Measurements from ENCODE around the gene B3GNT7. TPM values are rescaled to one million over a fixed set of nuclear protein-coding genes. Genes with fewer than 3 reads are reported as not detected.

Gene B3GNT7
- total and polyA plus RNA-seq, 2 of the 8 experiments (the other 6 are each of a cell fraction or from before 2014, with no cell fraction given): 26.4 to 73.1 TPM

- Histone ChIP-seq H2BK5ac (ENCODE audit: low read depth, low read length) (no peak overlapping the region), H3K23me2 (ENCODE audit: low read depth, low read length) (peaks cover 8% of the 10 kb centered on the region; the same call in 1 of the 2 replicates), H3K56ac (replicated peaks; ENCODE audit: insufficient read length, low read depth, low read length) (no peak overlapping the region), H2BK120ac (replicated peaks; ENCODE audit: low read depth, low read length) (no peak overlapping the region), H3K4me2 (ENCODE audit: insufficient read depth in 1 of 2, low read depth in 2 of 2, low read length in 2 of 2) (no peak overlapping the region), H4K5ac (ENCODE audit: insufficient read length, low read depth, low read length) (no peak overlapping the region), H2BK12ac (ENCODE audit: low read depth, low read length) (no peak overlapping the region), H4K20me1 (replicated peaks in 1 of 2; ENCODE audit: control insufficient read depth in 1 of 2, insufficient read depth in 2 of 2, low read length in 2 of 2) (no peaks in the 10 kb centered on the region), H3K9ac (replicated peaks in 1 of 4; ENCODE audit: extremely low read depth in 1 of 4, low read depth in 3 of 4, low read length in 3 of 4) (no peak overlapping the region), H3K4me1 (replicated peaks in 1 of 4; ENCODE audit: control insufficient read depth in 3 of 4, insufficient read depth in 4 of 4, low read length in 3 of 4) (peaks cover 0 to 9% (median 2%) of the 10 kb centered on the region in 4 experiments; a peak in 6 of 7 replicates), H3K79me1 (ENCODE audit: low read depth, low read length) (no peaks in the 10 kb centered on the region), H3K4me3 (ENCODE audit: extremely low read depth in 1 of 4, insufficient read depth in 2 of 4, low read depth in 3 of 4, low read length in 4 of 4) (no peak overlapping the region), H3K9me3 (ENCODE audit: insufficient read depth in 2 of 2, low read depth in 1 of 2, low read length in 1 of 2) (peaks cover 3% of the 10 kb centered on the region in 2 experiments; a peak in 1 of 4 replicates), H3K4ac (replicated peaks; ENCODE audit: insufficient read length, low read depth, low read length) (no peak overlapping the region), H3K18ac (ENCODE audit: extremely low read depth, low read length) (no peak overlapping the region), H3K79me2 (ENCODE audit: control insufficient read depth in 1 of 2, insufficient read depth in 2 of 2, low read length in 2 of 2) (no peaks in the 10 kb centered on the region), H3K27ac (ENCODE audit: low read depth, low read length) (no peak overlapping the region), H4K91ac (replicated peaks; ENCODE audit: insufficient read length, low read length) (no peak overlapping the region), H2AK5ac (ENCODE audit: low read depth, low read length) (no peak overlapping the region), H3K27me3 (replicated peaks in 1 of 4; ENCODE audit: control insufficient read depth in 3 of 4, extremely low read depth in 1 of 4, insufficient read depth in 3 of 4, low read length in 3 of 4) (no peaks in the 10 kb centered on the region), H3K23ac (ENCODE audit: insufficient read length) (no peak overlapping the region), H3K14ac (ENCODE audit: insufficient read length) (no peak overlapping the region), H2BK15ac (ENCODE audit: low read length) (no peak overlapping the region), H2BK20ac (ENCODE audit: low read length) (no peak overlapping the region), H4K8ac (ENCODE audit: extremely low read depth, insufficient read depth, low read length) (no peak overlapping the region), H2AFZ (ENCODE audit: low read length) (no peak overlapping the region), H3K36me3 (ENCODE audit: control insufficient read depth in 2 of 4, insufficient read depth in 4 of 4, low read length in 3 of 4) (no peaks in the 10 kb centered on the region)
- WGBS, 2 experiments (ENCODE audit: extremely low coverage in 1 of 2, insufficient coverage in 1 of 2, insufficient read length in 1 of 2, insufficient replicate concordance in 2 of 2, low coverage in 1 of 2, low lambda C conversion rate in 2 of 2, missing lambda C conversion rate in 1 of 2): 100% methylated on average over 2 of the region's 2 CpGs; no CpG with 5 or more reads in 1 of the 2 experiments
- POLR2A ChIA-PET (ENCODE audit: partially characterized antibody): interaction anchor here (1.2 to 1.7 kb wide), 2 partner anchors 12 to 13 kb away, joined by 4 to 9 read pairs; partner anchors contain the start of gene B3GNT7
- FAIRE-seq (no peak), DNase-seq (ENCODE audit: low read depth in 1 of 2, low spot score in 2 of 2) (no peak)
- CTCF ChIA-PET (ENCODE audit: partially characterized antibody): interaction anchor here (1.3 to 2.2 kb wide), 5 partner anchors 10 to 87 kb away, joined by 4 to 15 read pairs (median 9); no protein-coding TSS in a partner anchor
- TF ChIP-seq SRF (IDR thresholded peaks at IDR 0.05; ENCODE audit: low read depth, low read length) (no peak), ZNF274 (IDR thresholded peaks at IDR 0.05; ENCODE audit: borderline replicate concordance, extremely low read depth, low read length) (no peak), SUZ12 (IDR thresholded peaks at IDR 0.05; ENCODE audit: low read length) (no peak), SAP30 (IDR thresholded peaks at IDR 0.05; ENCODE audit: insufficient read depth, insufficient replicate concordance, low read length) (no peak)
These were observed 11.4 kb upstream of the B3GNT7 start for GRCh38 chr2:231384109-231384435.
